GM10248 (cell line): ENCODE results near the gene ARL3.

Experiments used
- CTCF ChIA-PET: fragments of 300-600 bp; sonication (Branson Sonifier 250); formaldehyde crosslinking; extraction: SDS; loops from one replicate; lab custom pipeline; 2021; ENCODE audit warnings: antibody characterized with exemption; lab: Yijun Ruan, JAX
- POLR2A ChIA-PET: fragments of 350-650 bp; sonication (Branson Sonifier 250); formaldehyde crosslinking; extraction: SDS; loops from one replicate; lab custom pipeline; 2020; ENCODE audit warnings: antibody characterized with exemption; lab: Yijun Ruan, JAX
- DNase-seq: peaks from one replicate; pipeline ENCODE4 v3.0.0; 2012; ENCODE audit errors: extremely low spot score
- CTCF ChIP-seq: IDR thresholded peaks from 2 replicates; pipeline ENCODE4 v1.5.1; 2012; ENCODE audit warnings: mild to moderate bottlenecking, low read depth; ENCODE audit errors: extremely low read depth, missing control alignments, control extremely low read depth

The ARL3 gene

GRCh38 chr10:102639537-102639936 lies 74.7 kb downstream of the ARL3 start:
- ChIA-PET CTCF (interaction anchor here (1.8 kb wide), 1 partner anchor 12 kb away, joined by 4 read pairs; no protein-coding TSS in a partner anchor), POLR2A (no interaction called here)
- no peak for TF ChIP-seq CTCF
- no peak for DNase-seq

DNA sequence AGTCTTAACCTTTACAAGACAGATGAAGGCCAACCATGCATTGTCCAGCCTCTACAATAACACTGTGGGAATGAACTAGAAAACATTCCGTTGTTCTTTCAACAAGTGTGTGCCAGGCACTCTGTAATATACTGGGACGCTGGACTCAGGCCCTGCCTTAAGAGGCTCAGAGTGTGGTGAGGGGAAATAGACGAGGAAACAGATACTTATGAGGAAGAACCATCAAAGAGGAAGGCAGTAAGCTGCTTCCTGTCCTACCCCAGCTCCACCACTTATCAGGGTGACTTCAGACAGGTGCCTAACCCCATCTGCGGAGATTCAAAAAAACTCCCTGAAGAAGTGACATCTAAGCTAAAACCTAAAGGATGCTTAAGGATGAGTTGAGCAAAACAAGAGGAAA lies 78.8 kb downstream of the ARL3 start:
- POLR2A ChIA-PET: interaction anchor here (0.6 kb wide), 1 partner anchor 375 kb away, joined by 3 read pairs; no protein-coding TSS in a partner anchor

GRCh38 chr10:102634686-102635085 lies 79.5 kb downstream of the ARL3 start:
- TF ChIP-seq CTCF: no peak
- POLR2A ChIA-PET: no interaction called here
- DNase-seq: no peak
- CTCF ChIA-PET: interaction anchor here (1.5 kb wide), 1 partner anchor 71 kb away, joined by 3 read pairs; no protein-coding TSS in a partner anchor

More for the DNA sequence above, 78.8 kb downstream of the ARL3 start:
- DNase-seq: no peak
- CTCF ChIA-PET: interaction anchor here (1.0 to 1.5 kb wide), 4 partner anchors 10 to 405 kb away, joined by 3 to 4 read pairs (median 4); partner anchors contain the start of gene TRIM8
- no peak for TF ChIP-seq CTCF

DNA sequence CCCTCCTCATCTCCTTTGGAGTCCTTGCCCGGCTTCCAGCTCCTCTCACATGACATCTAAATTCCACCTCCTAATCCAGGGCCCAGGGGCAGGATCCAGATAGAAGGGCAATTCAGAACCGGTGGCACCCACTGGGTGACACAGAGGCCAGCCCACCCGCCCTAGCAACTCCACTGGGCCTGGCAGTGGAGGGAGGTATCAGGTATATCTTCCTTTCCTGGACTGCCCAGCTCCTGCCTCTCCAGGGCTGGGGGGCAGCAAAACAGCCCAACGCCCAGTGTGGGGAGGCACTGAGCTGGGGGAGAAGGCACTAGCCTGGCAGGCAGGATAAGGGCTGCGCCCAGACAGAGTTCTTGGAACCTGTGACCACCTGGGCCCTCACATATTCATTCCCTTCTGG lies 80.3 kb downstream of the ARL3 start:
- ChIA-PET POLR2A (no interaction called here), CTCF (no interaction called here)
- DNase-seq: no peak
- no peak for TF ChIP-seq CTCF

GRCh38 chr10:102633287-102633686 lies 80.9 kb downstream of the ARL3 start:
- DNase-seq: no peak
- TF ChIP-seq CTCF: no peak
- POLR2A ChIA-PET: no interaction called here
- CTCF ChIA-PET: interaction anchor here (1.3 to 2.1 kb wide), 2 partner anchors 17 to 37 kb away, joined by 5 read pairs; no protein-coding TSS in a partner anchor

GRCh38 chr10:102632394-102633111 lies 81.6 kb downstream of the ARL3 start:
- ChIA-PET POLR2A (no interaction called here), CTCF (interaction anchor here (0.9 to 2.1 kb wide), 6 partner anchors 8 to 49 kb away, joined by 3 to 6 read pairs (median 4); no protein-coding TSS in a partner anchor)
- DNase-seq: no peak
- no peak for TF ChIP-seq CTCF
